Memory B cell (primary cell): ENCODE measurements around the gene PDIA6.

ENCODE experiments used
- ATAC-seq: fragments of 150-1000 bp; cut with Tn5 transposase; 2 replicates; pipeline ENCODE4 v1.10.0; 2021; ENCODE audit warnings: low read depth, mild to moderate bottlenecking, moderate library complexity
- DNase-seq, 2 donors: peaks; one replicate each; pipeline ENCODE4 v3.0.0; 2022; ENCODE audit warnings: low spot score in 2 of 2
- H3K27ac Mint-ChIP-seq: one replicate; pipeline ENCODE4 v1.8.0; 2022; ENCODE audit warnings: mild to moderate bottlenecking, moderate library complexity, mixed read lengths
- H3K27me3 Mint-ChIP-seq: one replicate; pipeline ENCODE4 v1.8.0; 2022; ENCODE audit warnings: mixed read lengths
- H3K36me3 Mint-ChIP-seq: one replicate; pipeline ENCODE4 v1.8.0; 2022; ENCODE audit warnings: mild to moderate bottlenecking, mixed read lengths
- H3K4me1 Mint-ChIP-seq: one replicate; pipeline ENCODE4 v1.8.0; 2022; ENCODE audit warnings: mixed read lengths
- H3K4me3 Mint-ChIP-seq: one replicate; pipeline ENCODE4 v1.8.0; 2022; ENCODE audit warnings: mild to moderate bottlenecking, moderate library complexity, mixed read lengths
- H3K9me3 Mint-ChIP-seq: one replicate; pipeline ENCODE4 v1.8.0; 2022; ENCODE audit warnings: mixed read lengths

Gene PDIA6

DNA sequence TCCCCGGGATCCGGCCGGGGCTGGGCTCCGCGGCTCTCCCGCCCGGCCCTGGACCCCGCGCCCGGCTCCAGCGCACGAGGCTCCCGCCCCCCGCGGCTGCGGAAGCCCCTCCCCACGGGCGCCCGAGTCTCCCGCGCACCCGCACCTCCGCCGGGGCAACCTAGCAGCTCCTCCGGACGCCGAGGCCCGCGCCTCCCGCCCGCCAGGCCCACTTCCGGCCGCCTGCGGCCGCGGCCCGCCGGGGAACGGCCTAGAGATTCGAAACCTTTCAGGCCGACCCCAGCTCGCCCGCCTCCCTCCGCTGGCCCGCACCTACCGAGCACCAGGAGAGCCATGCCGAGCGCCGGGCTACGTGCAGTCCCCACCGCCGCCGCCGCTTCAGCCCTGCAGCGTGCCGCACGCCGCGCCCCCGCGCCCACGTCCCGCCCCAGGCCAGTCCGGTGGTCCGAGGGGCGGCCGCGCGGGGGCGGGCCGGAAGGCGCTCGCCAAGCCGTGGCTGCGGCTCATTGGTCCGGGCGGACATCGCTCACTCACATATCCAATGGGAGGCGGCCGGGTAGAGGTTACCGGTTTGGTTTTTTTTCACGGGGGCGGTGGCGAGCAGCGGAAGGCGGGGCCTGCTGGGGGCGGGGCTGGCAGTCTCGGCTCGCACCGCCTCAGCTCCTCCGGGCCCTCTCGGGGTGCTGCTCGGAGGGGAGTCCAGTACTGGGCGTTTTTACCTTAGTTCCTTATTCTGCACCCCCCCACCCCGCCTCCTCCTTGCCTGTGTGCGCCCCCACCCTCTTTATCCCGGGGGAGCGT lies at the start of gene PDIA6:
PDIA6 (minus strand) TSS at position 424 of the 801 bp plus-strand sequence; CDS start at position 335, 89 bp downstream.
- Mint-ChIP-seq H3K4me1 (peaks cover 29% of the 10 kb centered on the region), H3K27me3 (no peaks in the 10 kb centered on the region), H3K4me3 (peak within 1 kb of the TSS; percentile 93), H3K36me3 (peaks cover 3% of the 10 kb centered on the region), H3K27ac (peak within 1 kb of the TSS; percentile 86), H3K9me3 (no peaks in the 10 kb centered on the region)
- DNase-seq, result peak; percentile 94 to 96
- peak; percentile 82 for ATAC-seq

DNA sequence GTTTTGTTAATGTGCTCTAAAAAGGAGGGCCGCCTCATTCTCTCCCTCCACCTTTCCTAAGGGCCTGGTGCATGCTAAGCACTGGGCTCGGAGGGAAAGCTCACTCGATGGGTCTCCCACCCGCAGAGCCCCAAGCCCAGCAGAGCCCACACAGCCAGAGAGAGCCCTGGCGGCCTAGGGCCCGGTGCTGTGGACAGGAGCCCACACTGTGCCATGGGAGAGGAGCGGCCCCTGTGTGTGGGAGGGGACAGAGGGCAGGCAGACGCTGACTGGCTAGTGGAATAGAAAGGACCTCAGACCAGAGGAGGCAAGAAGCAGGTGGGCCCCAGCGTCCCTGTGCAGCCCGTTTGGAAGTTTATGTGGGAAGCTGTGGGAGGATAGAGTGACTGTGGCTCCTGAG lies 49.7 kb upstream of the PDIA6 start:
- no peak overlapping the region for H3K27ac Mint-ChIP-seq
- DNase-seq (no peak), ATAC-seq (no peak)
- peaks cover 8% of the 10 kb centered on the region for H3K27me3 Mint-ChIP-seq
- no peaks in the 10 kb centered on the region for H3K36me3 Mint-ChIP-seq
- H3K4me1 Mint-ChIP-seq, result peaks cover 20% of the 10 kb centered on the region
- H3K9me3 Mint-ChIP-seq, result no peaks in the 10 kb centered on the region
- no peak overlapping the region for H3K4me3 Mint-ChIP-seq

DNA sequence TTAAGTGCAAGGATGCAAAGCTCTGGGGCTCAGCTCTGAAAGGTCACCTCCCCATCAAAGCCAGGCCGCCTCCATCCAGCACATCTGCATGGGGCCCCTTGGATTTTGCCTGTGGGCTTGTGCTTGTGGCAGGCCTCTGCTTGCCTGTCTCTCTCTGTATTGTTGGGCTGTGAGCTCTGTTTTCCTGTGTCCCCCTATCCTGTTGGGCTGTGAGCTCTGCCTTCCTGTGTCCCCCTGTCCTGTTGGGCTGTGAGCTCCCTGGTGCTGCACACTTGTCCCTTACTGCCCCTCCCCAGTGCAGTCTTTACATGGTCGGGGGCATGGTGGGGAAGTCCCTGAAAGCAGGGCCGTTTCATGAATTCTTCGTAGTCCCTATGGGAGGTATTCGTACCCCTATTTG lies 49.2 kb upstream of the PDIA6 start:
- Mint-ChIP-seq H3K9me3 (no peaks in the 10 kb centered on the region), H3K36me3 (no peaks in the 10 kb centered on the region)

DNA sequence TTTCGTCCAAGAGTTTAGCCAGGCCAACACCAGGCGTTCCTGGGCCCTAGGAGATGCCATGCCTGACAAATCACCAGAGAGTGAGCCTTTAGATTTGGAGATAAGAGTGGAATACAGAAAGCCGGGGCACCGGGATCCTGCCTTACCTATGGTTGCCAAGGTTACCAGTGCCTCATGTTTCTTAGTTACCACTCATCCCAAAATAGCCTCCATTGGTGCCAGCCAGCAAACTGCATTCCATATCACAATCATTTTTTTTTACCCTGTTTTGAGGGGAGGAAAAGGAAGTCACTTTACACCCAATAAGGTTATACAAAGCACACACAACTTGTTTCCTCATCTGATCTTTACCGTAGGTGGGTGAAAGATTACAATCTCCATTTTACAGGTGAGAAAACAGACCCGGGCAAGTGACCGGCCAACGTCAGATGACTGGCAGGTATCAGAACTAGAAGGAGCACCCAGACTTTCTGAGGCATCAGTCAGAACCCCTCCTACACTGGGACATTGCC lies 48.3 kb upstream of the PDIA6 start:
- DNase-seq (no peak), ATAC-seq (no peak)
- no peaks in the 10 kb centered on the region for H3K36me3 Mint-ChIP-seq
- H3K4me1 Mint-ChIP-seq, result peaks cover 20% of the 10 kb centered on the region
- H3K27me3 Mint-ChIP-seq, result peaks cover 6% of the 10 kb centered on the region
- no peaks in the 10 kb centered on the region for H3K9me3 Mint-ChIP-seq
- H3K4me3 Mint-ChIP-seq, result no peak overlapping the region
- no peak overlapping the region for H3K27ac Mint-ChIP-seq

More for the DNA sequence above, 49.2 kb upstream of the PDIA6 start:
- Mint-ChIP-seq H3K4me1 (peaks cover 20% of the 10 kb centered on the region), H3K27ac (no peak overlapping the region), H3K4me3 (no peak overlapping the region), H3K27me3 (peaks cover 8% of the 10 kb centered on the region)
- ATAC-seq, result no peak
- DNase-seq, result no peak

DNA sequence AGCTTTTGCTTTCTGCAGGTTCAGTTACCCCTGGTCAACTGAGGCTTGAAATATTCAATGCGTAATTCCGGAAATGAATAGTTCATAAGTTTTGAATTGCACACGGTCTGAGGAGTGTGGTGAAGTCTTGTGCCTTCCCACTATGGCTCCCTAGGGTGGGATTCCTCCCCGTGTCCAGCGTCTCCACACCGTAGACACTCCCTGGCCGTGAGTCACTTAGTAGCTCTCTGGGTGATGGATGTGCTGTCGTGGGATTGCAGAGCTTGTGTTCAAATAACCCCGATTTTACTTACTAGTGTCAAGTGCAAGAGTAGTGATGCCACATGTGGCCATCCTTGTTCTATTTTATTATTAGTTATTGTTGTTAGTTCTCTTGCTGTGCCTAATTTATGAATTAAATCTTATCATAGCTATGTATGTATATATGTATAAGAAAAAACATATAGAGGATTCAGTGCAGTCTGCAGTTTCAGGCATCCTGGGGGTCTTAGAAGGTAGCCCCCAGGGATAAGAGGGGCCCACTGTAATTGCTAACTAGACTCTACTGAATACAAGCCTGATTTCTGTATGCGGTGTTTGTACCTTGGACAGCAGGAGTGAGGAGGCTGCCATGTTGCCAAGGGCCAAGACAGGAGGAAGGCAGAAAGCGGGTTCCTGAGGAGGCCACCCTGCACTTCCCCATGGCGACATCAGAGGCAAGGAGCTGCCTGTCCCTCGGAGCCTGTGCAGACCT lies 47.7 kb upstream of the PDIA6 start:
- Mint-ChIP-seq H3K4me1 (peaks cover 19% of the 10 kb centered on the region), H3K27me3 (peaks cover 6% of the 10 kb centered on the region), H3K9me3 (no peaks in the 10 kb centered on the region), H3K4me3 (no peak overlapping the region), H3K36me3 (no peaks in the 10 kb centered on the region), H3K27ac (no peak overlapping the region)
- DNase-seq (no peak), ATAC-seq (no peak)

GRCh38 chr2:10859278-10859677 lies 46.7 kb upstream of the PDIA6 start:
- Mint-ChIP-seq H3K27me3 (peaks cover 9% of the 10 kb centered on the region), H3K4me1 (peaks cover 10% of the 10 kb centered on the region), H3K27ac (no peak overlapping the region), H3K4me3 (no peak overlapping the region), H3K36me3 (no peaks in the 10 kb centered on the region), H3K9me3 (no peaks in the 10 kb centered on the region)
- DNase-seq (no peak), ATAC-seq (no peak)

DNA sequence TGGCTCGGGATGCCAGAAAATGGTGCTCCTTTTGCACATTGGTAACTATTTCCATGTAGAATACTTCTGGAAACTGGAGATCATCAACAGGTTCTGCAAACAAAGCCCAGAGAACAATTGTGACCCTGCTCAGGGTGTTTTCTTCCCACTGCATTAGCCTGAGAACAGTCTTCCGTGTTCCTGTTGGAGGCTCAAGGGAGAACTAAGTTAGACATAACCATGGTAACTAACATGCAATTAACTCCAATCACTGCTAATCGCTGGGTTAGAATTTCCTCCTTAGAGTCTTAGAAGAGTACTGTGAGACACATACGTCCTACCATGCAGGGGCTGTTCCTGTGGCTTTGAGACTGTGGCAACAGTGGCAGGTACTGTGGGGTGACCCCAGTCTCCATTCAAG lies 36.0 kb upstream of the PDIA6 start:
- no peak for ATAC-seq
- no peak for DNase-seq
- no peak overlapping the region for H3K4me3 Mint-ChIP-seq
- peaks cover 12% of the 10 kb centered on the region for H3K27me3 Mint-ChIP-seq
- H3K4me1 Mint-ChIP-seq, result no peaks in the 10 kb centered on the region
- H3K9me3 Mint-ChIP-seq, result peaks cover 2% of the 10 kb centered on the region
- H3K36me3 Mint-ChIP-seq, result no peaks in the 10 kb centered on the region
- H3K27ac Mint-ChIP-seq, result no peak overlapping the region

- H3K27ac Mint-ChIP-seq, result no peak overlapping the region
- peaks cover 6% of the 10 kb centered on the region for H3K9me3 Mint-ChIP-seq
- DNase-seq, result no peak
- H3K4me1 Mint-ChIP-seq, result no peaks in the 10 kb centered on the region
- ATAC-seq, result no peak
- peaks cover 15% of the 10 kb centered on the region for H3K27me3 Mint-ChIP-seq
- H3K4me3 Mint-ChIP-seq, result no peak overlapping the region
- no peaks in the 10 kb centered on the region for H3K36me3 Mint-ChIP-seq
Measured at GRCh38 chr2:10847008-10847407, 34.4 kb upstream of the PDIA6 start.

- H3K9me3 Mint-ChIP-seq, result peaks cover 6% of the 10 kb centered on the region
- no peak overlapping the region for H3K27ac Mint-ChIP-seq
- peaks cover under 1% of the 10 kb centered on the region for H3K36me3 Mint-ChIP-seq
- no peak for DNase-seq
- no peak for ATAC-seq
- H3K27me3 Mint-ChIP-seq, result peaks cover 15% of the 10 kb centered on the region
- no peak overlapping the region for H3K4me3 Mint-ChIP-seq
- H3K4me1 Mint-ChIP-seq, result no peaks in the 10 kb centered on the region
Measured at GRCh38 chr2:10846110-10846861, 33.7 kb upstream of the PDIA6 start.

GRCh38 chr2:10845640-10846039 lies 33.1 kb upstream of the PDIA6 start:
- Mint-ChIP-seq H3K4me3 (no peak overlapping the region), H3K36me3 (peaks cover 4% of the 10 kb centered on the region), H3K27ac (no peak overlapping the region), H3K9me3 (peaks cover 10% of the 10 kb centered on the region), H3K4me1 (no peaks in the 10 kb centered on the region), H3K27me3 (peaks cover 17% of the 10 kb centered on the region)
- DNase-seq (no peak), ATAC-seq (no peak)

DNA sequence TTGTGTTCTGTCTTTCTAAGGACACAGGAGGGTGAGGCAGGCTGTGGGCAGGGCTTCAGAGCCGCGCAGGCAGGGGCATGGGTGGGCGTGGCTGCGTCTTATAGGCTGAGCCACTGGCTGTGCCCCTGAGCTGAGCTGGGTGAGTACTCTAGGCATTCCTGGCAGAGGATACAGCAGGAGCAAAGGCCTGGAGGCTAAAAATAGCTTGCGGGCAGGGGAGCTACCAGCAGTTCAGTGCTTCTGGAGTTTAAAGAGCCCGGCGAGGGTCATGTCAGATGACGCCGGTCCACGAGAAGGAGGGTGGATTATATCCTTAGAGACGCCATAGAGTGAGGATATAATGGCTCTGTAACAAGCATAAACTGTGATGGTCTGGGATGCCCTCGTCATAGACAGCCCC lies 31.5 kb upstream of the PDIA6 start:
- H3K4me3 Mint-ChIP-seq, result no peak overlapping the region
- no peak for DNase-seq
- no peak overlapping the region for H3K27ac Mint-ChIP-seq
- no peak for ATAC-seq
- no peaks in the 10 kb centered on the region for H3K4me1 Mint-ChIP-seq
- H3K36me3 Mint-ChIP-seq, result peaks cover 11% of the 10 kb centered on the region
- H3K9me3 Mint-ChIP-seq, result peaks cover 17% of the 10 kb centered on the region
- H3K27me3 Mint-ChIP-seq, result peaks cover 23% of the 10 kb centered on the region

DNA sequence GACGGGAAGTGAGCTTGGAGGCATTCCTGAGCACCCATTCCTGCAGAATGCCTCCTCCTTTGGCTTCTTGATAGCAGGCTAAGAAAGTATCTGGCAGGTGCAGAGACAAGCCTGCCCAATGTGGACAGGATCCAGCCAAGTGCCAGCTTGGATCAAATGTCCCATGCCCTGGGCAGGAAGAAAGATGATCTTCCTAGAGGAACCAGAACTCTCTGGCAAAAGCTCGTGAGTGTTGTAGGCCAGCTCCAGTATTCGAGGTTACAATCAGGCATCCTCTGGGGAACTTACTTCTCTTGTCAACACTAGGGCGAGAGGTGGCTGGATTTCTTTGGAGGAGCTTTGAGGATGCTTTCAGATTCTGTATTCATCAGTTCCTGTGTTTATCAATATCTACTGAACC lies 29.9 kb upstream of the PDIA6 start:
- H3K36me3 Mint-ChIP-seq, result peaks cover 11% of the 10 kb centered on the region
- no peaks in the 10 kb centered on the region for H3K4me1 Mint-ChIP-seq
- peaks cover 17% of the 10 kb centered on the region for H3K9me3 Mint-ChIP-seq
- peaks cover 27% of the 10 kb centered on the region for H3K27me3 Mint-ChIP-seq
- DNase-seq, result no peak
- no peak overlapping the region for H3K4me3 Mint-ChIP-seq
- no peak overlapping the region for H3K27ac Mint-ChIP-seq
- ATAC-seq, result no peak

- DNase-seq (no peak), ATAC-seq (no peak)
- Mint-ChIP-seq H3K9me3 (peaks cover 17% of the 10 kb centered on the region), H3K36me3 (peaks cover 11% of the 10 kb centered on the region), H3K27me3 (peaks cover 27% of the 10 kb centered on the region), H3K4me3 (no peak overlapping the region), H3K27ac (no peak overlapping the region), H3K4me1 (no peaks in the 10 kb centered on the region)
Measured at GRCh38 chr2:10841547-10842219, 29.1 kb upstream of the PDIA6 start.
